IMR-90 (cell line): ENCODE data around the gene CHI3L1. TPM values are rescaled to one million over a fixed set of nuclear protein-coding genes. Genes with fewer than 3 reads are reported as not detected.

Experiments used
- ATAC-seq: fragments of 200-7000 bp; cut with Tn5 transposase; 2 replicates; pipeline ENCODE4 v1.9.1; 2020; ENCODE audit warnings: low read depth, mild to moderate bottlenecking, moderate library complexity
- BruUV-seq: library from RNA; stranded (reverse); fragments of 400-500 nt; replicated peaks from 2 replicates; lab custom pipeline; 2021; lab: Mats Ljungman, UMichigan
- CTCF ChIA-PET: fragments of 300-600 bp; formaldehyde crosslinking; extraction: SDS; loops from one replicate; lab custom pipeline; 2021; ENCODE audit warnings: antibody characterized with exemption; lab: Yijun Ruan, JAX
- POLR2A ChIA-PET: fragments of 300-600 bp; sonication (Branson Sonifier 250); formaldehyde crosslinking; loops from one replicate; lab custom pipeline; 2022; ENCODE audit warnings: antibody characterized with exemption; ENCODE audit not compliant: unreplicated experiment; lab: Charles Lee
- DNase-seq: peaks from one replicate; pipeline ENCODE4 v3.0.0; 2013
- H2AFZ ChIP-seq: replicated peaks from 2 replicates; pipeline ENCODE3; 2013; ENCODE audit warnings: low read length, mild to moderate bottlenecking; ENCODE audit not compliant: poor library complexity
- H2AK5ac ChIP-seq: 2 replicates; pipeline ENCODE4 v1.6.1; 2013; ENCODE audit warnings: low read depth, low read length, inconsistent platforms
- H2AK9ac ChIP-seq: replicated peaks from 2 replicates; pipeline ENCODE3; 2013; ENCODE audit warnings: mild to moderate bottlenecking, low read depth, low read length, moderate library complexity; ENCODE audit not compliant: poor library complexity
- H2BK120ac ChIP-seq: 2 replicates; pipeline ENCODE4 v1.6.1; 2013; ENCODE audit warnings: low read depth, low read length, inconsistent platforms
- H2BK15ac ChIP-seq: 3 replicates; pipeline ENCODE4 v1.6.1; 2013; ENCODE audit warnings: low read depth, low read length, inconsistent platforms
- H2BK20ac ChIP-seq: 2 replicates; pipeline ENCODE4 v1.6.1; 2013; ENCODE audit warnings: low read depth, mild to moderate bottlenecking, inconsistent platforms, low read length, moderate library complexity
- H2BK5ac ChIP-seq: 2 replicates; pipeline ENCODE4 v1.6.1; 2013; ENCODE audit warnings: mild to moderate bottlenecking, low read depth, low read length, inconsistent platforms; ENCODE audit not compliant: poor library complexity, severe bottlenecking
- H3K14ac ChIP-seq: replicated peaks from 2 replicates; pipeline ENCODE4 v1.6.1; 2013; ENCODE audit warnings: low read depth, low read length, inconsistent platforms
- H3K18ac ChIP-seq: 2 replicates; pipeline ENCODE4 v1.6.1; 2013; ENCODE audit warnings: low read depth, low read length, control low read depth
- H3K23ac ChIP-seq: 2 replicates; pipeline ENCODE4 v1.6.1; 2013; ENCODE audit warnings: low read depth, low read length, inconsistent platforms
- H3K27ac ChIP-seq: 2 replicates; pipeline ENCODE4 v1.5.1; 2013; ENCODE audit warnings: mild to moderate bottlenecking, control low read depth, low read length; ENCODE audit not compliant: insufficient read depth
- H3K27me3 ChIP-seq: 2 replicates; pipeline ENCODE4 v1.6.1; 2013; ENCODE audit warnings: low read length; ENCODE audit not compliant: control insufficient read depth, insufficient read depth
- H3K36me3 ChIP-seq: 2 replicates; pipeline ENCODE4 v1.6.1; 2013; ENCODE audit warnings: low read length, mixed read lengths; ENCODE audit not compliant: control insufficient read depth, insufficient read depth
- H3K4ac ChIP-seq: 2 replicates; pipeline ENCODE4 v1.6.1; 2013; ENCODE audit warnings: low read depth, low read length, inconsistent platforms
- H3K4me1 ChIP-seq: 2 replicates; pipeline ENCODE4 v1.6.1; 2013; ENCODE audit warnings: low read length, mixed read lengths; ENCODE audit not compliant: control insufficient read depth, insufficient read depth
- H3K4me2 ChIP-seq: 2 replicates; pipeline ENCODE4 v1.6.1; 2013; ENCODE audit warnings: low read depth, mild to moderate bottlenecking, control low read depth, low read length, moderate library complexity
- H3K4me3 ChIP-seq: 2 replicates; pipeline ENCODE4 v1.5.1; 2013; ENCODE audit warnings: low read depth, mild to moderate bottlenecking, control low read depth, low read length, moderate library complexity; ENCODE audit not compliant: insufficient read depth
- H3K56ac ChIP-seq: 2 replicates; pipeline ENCODE4 v1.6.1; 2013; ENCODE audit warnings: low read length, inconsistent platforms; ENCODE audit not compliant: insufficient read depth; ENCODE audit errors: extremely low read depth
- H3K79me1 ChIP-seq, 2 experiments: 2 replicates each; pipeline ENCODE4 v1.6.1; 2013; ENCODE audit warnings: low read length in 2 of 2, inconsistent platforms in 1 of 2, low read depth in 1 of 2
- H3K9ac ChIP-seq: 2 replicates; pipeline ENCODE4 v1.6.1; 2013; ENCODE audit warnings: low read depth, low read length, control low read depth
- H3K9me1 ChIP-seq: 2 replicates; pipeline ENCODE4 v1.6.1; 2013; ENCODE audit warnings: low read length, inconsistent platforms; ENCODE audit not compliant: insufficient read depth
- H3K9me3 ChIP-seq: 2 replicates; pipeline ENCODE4 v1.6.1; 2013; ENCODE audit warnings: low read length; ENCODE audit not compliant: control insufficient read depth, insufficient read depth
- H4K20me1 ChIP-seq: 2 replicates; pipeline ENCODE4 v1.6.1; 2013; ENCODE audit warnings: low read length, inconsistent platforms; ENCODE audit not compliant: insufficient read depth
- H4K5ac ChIP-seq: 2 replicates; pipeline ENCODE4 v1.6.1; 2013; ENCODE audit warnings: mild to moderate bottlenecking, low read depth, low read length, control low read depth
- H4K8ac ChIP-seq, 2 experiments: 2 replicates each; pipeline ENCODE4 v1.6.1; 2013; ENCODE audit warnings: low read depth in 2 of 2, low read length in 2 of 2, control low read depth in 1 of 2, inconsistent platforms in 1 of 2
- H4K91ac ChIP-seq: 2 replicates; pipeline ENCODE4 v1.6.1; 2013; ENCODE audit warnings: low read depth, low read length, inconsistent platforms; ENCODE audit not compliant: insufficient read depth
- FOS ChIP-seq: fragments of 150-350 bp; IDR thresholded peaks from 2 replicates; pipeline ENCODE4 v1.6.1; 2016; ENCODE audit warnings: low read depth, low read length
- MAZ ChIP-seq: IDR thresholded peaks from 2 replicates; pipeline ENCODE4 v1.6.1; 2012; ENCODE audit warnings: low read depth, mild to moderate bottlenecking, low read length, improper control_type of control experiment, moderate library complexity, borderline replicate concordance
- WGBS, 2 experiments: methylation state at CpG; one replicate each; pipeline versions ENCODE4 v1.1.5 to v1.1.7; 2013; ENCODE audit warnings: missing lambda C conversion rate in 2 of 2; ENCODE audit not compliant: insufficient read length in 1 of 2; ENCODE audit errors: extremely low coverage in 2 of 2; 5-methylcytosine and 5-hydroxymethylcytosine counted together
- dilution Hi-C: fragments of 300-500 bp; cut with HindIII; formaldehyde crosslinking; loops from one replicate; pipeline ENCODE4 v1.14.3; 2018; ENCODE audit warnings: low sequenced_read_pairs; ENCODE audit not compliant: unreplicated experiment
- in situ Hi-C: fragments of 300-500 bp; cut with MboI; formaldehyde crosslinking; loops from 3 replicates; pipeline ENCODE4 v1.14.3; 2019; ENCODE audit warnings: low sequenced_read_pairs, inconsistent platforms, mixed read lengths
- intact Hi-C: fragments of 100-400 bp; cut with micrococcal nuclease; formaldehyde crosslinking; loops from 2 replicates; pipeline ENCODE4 v1.10.0; 2022
- polyA plus RNA-seq, 3 experiments: library from polyadenylated mRNA; depleted of rRNA; stranded (reverse); fragments of >200 nt; gene quantifications; 2 replicates each; pipeline ENCODE4 v1.2.3, GENCODE V29; 2012; ENCODE audit warnings: low replicate concordance in 1 of 3
- total RNA-seq: library from RNA; depleted of rRNA; stranded (reverse); fragments of >200 nt; gene quantifications from 2 replicates; pipeline ENCODE4 v1.2.3, GENCODE V29; 2012

The CHI3L1 gene
- total and polyA plus RNA-seq, 2 of the 4 experiments (the other 2 are of a cell fraction), result 0.17 TPM; not detected in 1

DNA sequence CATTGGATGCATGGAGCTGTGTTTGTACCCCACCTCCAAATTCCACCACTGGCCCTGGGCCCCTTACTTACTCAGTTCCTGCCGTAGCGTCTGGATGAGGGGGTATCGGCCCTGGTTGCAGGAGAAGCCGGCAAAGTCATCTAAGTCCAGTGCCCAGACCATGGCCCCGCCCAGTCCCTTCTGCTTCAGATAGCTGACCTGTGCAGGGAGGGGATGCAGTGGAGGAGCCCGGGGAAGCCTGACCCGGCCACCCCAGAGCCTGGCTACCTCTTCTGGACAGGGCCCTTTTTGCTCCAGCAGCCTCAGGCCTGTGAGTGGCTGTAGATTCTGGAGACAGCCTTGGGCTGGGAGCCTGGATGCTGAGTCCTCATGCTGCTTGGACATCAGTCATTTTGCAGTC lies 31.2 kb upstream of the CHI3L1 start:
- no peaks in the 10 kb centered on the region for H3K79me1 ChIP-seq
- H3K36me3 ChIP-seq, result no peaks in the 10 kb centered on the region
- intact Hi-C loops (no loop called here), in situ Hi-C loops (loop anchor here (5.0 kb wide), 1 partner anchor 180 kb away; no protein-coding TSS in a partner anchor), dilution Hi-C loops (no loop called here)
- no peak overlapping the region for H4K5ac ChIP-seq
- no peak overlapping the region for H2BK20ac ChIP-seq
- no peak overlapping the region for H3K4me2 ChIP-seq
- no peak overlapping the region for H4K8ac ChIP-seq
- WGBS, 2 experiments, result 54% methylated on average over 3 of the region's 7 CpGs; no CpG with 5 or more reads in 1 of the 2 experiments
- no peaks in the 10 kb centered on the region for H3K4me1 ChIP-seq
- H3K4ac ChIP-seq, result no peak overlapping the region
- DNase-seq (no peak), ATAC-seq (no peak)
- no peak overlapping the region for H3K56ac ChIP-seq
- H2AFZ ChIP-seq, result no peak overlapping the region
- no peak overlapping the region for H3K18ac ChIP-seq
- H3K9me3 ChIP-seq, result no peaks in the 10 kb centered on the region
- H3K14ac ChIP-seq, result no peak overlapping the region
- ChIA-PET POLR2A (no interaction called here), CTCF (interaction anchor here (1.5 to 3.6 kb wide), 3 partner anchors 91 to 179 kb away, joined by 8 to 49 read pairs (median 22); partner anchors contain the start of gene ADORA1)
- no peak overlapping the region for H2AK9ac ChIP-seq
- H2BK5ac ChIP-seq, result no peak overlapping the region
- TF ChIP-seq FOS (no peak), MAZ (no peak)
- H4K91ac ChIP-seq, result no peak overlapping the region
- H3K23ac ChIP-seq, result no peak overlapping the region
- H3K27me3 ChIP-seq, result peaks cover 53% of the 10 kb centered on the region
- no peak overlapping the region for H3K27ac ChIP-seq
- H3K9ac ChIP-seq, result no peak overlapping the region
- H3K4me3 ChIP-seq, result no peak overlapping the region
- no TSS peak for BruUV-seq
- no peak overlapping the region for H2BK120ac ChIP-seq
- H2BK15ac ChIP-seq, result no peak overlapping the region
- H2AK5ac ChIP-seq, result no peak overlapping the region
- no peaks in the 10 kb centered on the region; the same call in 1 of the 2 replicates for H4K20me1 ChIP-seq
- H3K9me1 ChIP-seq, result no peaks in the 10 kb centered on the region
